GM21528 (cell line): Measurements from ENCODE around the gene CHST2.
A peak's percentile ranks its signal among the peaks of the same experiment; 100 is the strongest.

Source experiments
- ATAC-seq: cut with Tn5 transposase; IDR thresholded peaks from one replicate; pipeline ENCODE4 v1.9.1; 2021; ENCODE audit warnings: mild to moderate bottlenecking, moderate library complexity; ENCODE audit not compliant: unreplicated experiment, low FRiP score

CHST2 gene

GRCh38 chr3:143128227-143128955 lies 8.8 kb downstream of the CHST2 start:
- ATAC-seq: no peak

GRCh38 chr3:143132246-143132980 lies 12.8 kb downstream of the CHST2 start:
- ATAC-seq: no peak

- no peak for ATAC-seq
These were observed 14.9 kb downstream of the CHST2 start for GRCh38 chr3:143134471-143134870.

- ATAC-seq: no peak
These were observed 15.6 kb downstream of the CHST2 start for GRCh38 chr3:143135150-143135549.

GRCh38 chr3:143137435-143138036 lies 18.0 kb downstream of the CHST2 start:
- ATAC-seq: no peak

- ATAC-seq: no peak
These were observed 19.4 kb downstream of the CHST2 start for GRCh38 chr3:143138953-143139352.

- no peak for ATAC-seq
These were observed 20.2 kb downstream of the CHST2 start for GRCh38 chr3:143139762-143140161.

- no peak for ATAC-seq
These were observed 21.0 kb downstream of the CHST2 start for GRCh38 chr3:143140550-143140949.

GRCh38 chr3:143142354-143142753 lies 22.8 kb downstream of the CHST2 start:
- ATAC-seq: no peak

GRCh38 chr3:143145906-143146305 lies 26.3 kb downstream of the CHST2 start:
- ATAC-seq: no peak

GRCh38 chr3:143146486-143147274 lies 27.1 kb downstream of the CHST2 start:
- ATAC-seq: no peak

- no peak for ATAC-seq
These were observed 28.1 kb downstream of the CHST2 start for GRCh38 chr3:143147707-143148106.

- ATAC-seq: no peak
These were observed 30.5 kb downstream of the CHST2 start for GRCh38 chr3:143150071-143150470.

GRCh38 chr3:143151004-143151731 lies 31.6 kb downstream of the CHST2 start:
- no peak for ATAC-seq

- no peak for ATAC-seq
These were observed 32.5 kb downstream of the CHST2 start for GRCh38 chr3:143152043-143152442.

- ATAC-seq: no peak
These were observed 36.2 kb downstream of the CHST2 start for GRCh38 chr3:143155756-143156155.

GRCh38 chr3:143158014-143158988 lies 38.7 kb downstream of the CHST2 start:
- ATAC-seq: peak; percentile 81

- no peak for ATAC-seq
These were observed 40.9 kb downstream of the CHST2 start for GRCh38 chr3:143160437-143160836.

GRCh38 chr3:143163562-143164100 lies 44.1 kb downstream of the CHST2 start:
- no peak for ATAC-seq
